A549 (cell line): Measurements from ENCODE around the gene HRC. TPM values are rescaled to one million over a fixed set of nuclear protein-coding genes. Genes with fewer than 3 reads are reported as not detected.

Experiments
- ATAC-seq, 2 experiments: fragments of 200-7000 bp in 1 of 2; fragments of >200 bp in 1 of 2; cut with Nextera tagmentation in 1 of 2; cut with Tn5 transposase in 1 of 2; 3 replicates each; pipeline versions ENCODE4 v1.8.0 to v1.9.1; 2018 to 2020; ENCODE audit warnings: mild to moderate bottlenecking in 1 of 2, moderate library complexity in 1 of 2
- CTCF ChIA-PET: fragments of 300-600 bp; sonication (Branson Sonifier 250); formaldehyde crosslinking; extraction: SDS; loops from one replicate; lab custom pipeline; 2021; ENCODE audit warnings: antibody characterized with exemption, inconsistent platforms; lab: Yijun Ruan, JAX
- POLR2A ChIA-PET: fragments of 350-600 bp; formaldehyde crosslinking; extraction: SDS; loops from one replicate; lab custom pipeline; 2021; ENCODE audit warnings: antibody characterized with exemption, inconsistent platforms; lab: Yijun Ruan, JAX
- DNase-seq, 2 experiments: peaks; one replicate each; pipeline versions ENCODE4 v3.0.0 to v3.0.0-alpha.2; 2011 to 2016; ENCODE audit warnings: low read depth in 1 of 2, low spot score in 1 of 2
- FAIRE-seq: peaks from 2 replicates; lab custom pipeline; 2011; peaks lifted over from hg19 to GRCh38; lab: Jason Lieb, UNC
- H3K27ac ChIP-seq, 2 experiments: fragments of >200 bp; sonication (Bioruptor Twin); formaldehyde crosslinking; 3 replicates each; pipeline ENCODE4 v1.5.1; 2016 to 2017
- H3K4me1 ChIP-seq: fragments of >200 bp; sonication (Bioruptor Twin); formaldehyde crosslinking; 3 replicates; pipeline ENCODE4 v1.6.1; 2016
- H3K4me2 ChIP-seq: fragments of >200 bp; sonication (Bioruptor Twin); formaldehyde crosslinking; 3 replicates; pipeline ENCODE4 v1.6.1; 2016
- H3K4me3 ChIP-seq: fragments of >200 bp; sonication (Bioruptor Twin); formaldehyde crosslinking; 3 replicates; pipeline ENCODE4 v1.5.1; 2016
- H3K9me3 ChIP-seq: fragments of >200 bp; sonication (Bioruptor Twin); formaldehyde crosslinking; 3 replicates; pipeline ENCODE4 v1.6.1; 2016
- BHLHE40 ChIP-seq: IDR thresholded peaks from 2 replicates; pipeline ENCODE4 v1.6.1; 2012; ENCODE audit warnings: low read depth, low read length, inconsistent platforms
- CBX8 ChIP-seq: fragments of 200-600 bp; sonication (generic); IDR thresholded peaks from 2 replicates; pipeline ENCODE4 v1.6.1; 2016
- CEBPB ChIP-seq, 2 experiments: fragments of >200 bp in 1 of 2; sonication (Bioruptor Twin) in 1 of 2; formaldehyde crosslinking in 1 of 2; IDR thresholded peaks; 2 replicates each; pipeline ENCODE4 v1.6.1; 2012 to 2016
- CHD2 ChIP-seq: fragments of 150-350 bp; IDR thresholded peaks from 2 replicates; pipeline ENCODE4 v1.6.1; 2014; ENCODE audit warnings: low read length; ENCODE audit not compliant: partially characterized antibody
- CHD4 ChIP-seq: fragments of 200-600 bp; sonication (generic); IDR thresholded peaks from 2 replicates; pipeline ENCODE4 v1.6.1; 2016; ENCODE audit warnings: antibody characterized with exemption, mild to moderate bottlenecking, borderline replicate concordance
- CTCF ChIP-seq: fragments of >200 bp; sonication (Bioruptor Twin); formaldehyde crosslinking; IDR thresholded peaks from 3 replicates; pipeline ENCODE4 v1.5.1; 2016
- ELK1 ChIP-seq: fragments of 150-350 bp; IDR thresholded peaks from 2 replicates; pipeline ENCODE4 v1.6.1; 2014; ENCODE audit warnings: low read depth, mild to moderate bottlenecking, low read length
- FOSB ChIP-seq: fragments of 250-450 bp; sonication (Bioruptor Pico); IDR thresholded peaks from 2 replicates; pipeline ENCODE4 v1.5.0; 2020; ENCODE audit warnings: mild to moderate bottlenecking, moderate library complexity
- GATA3 ChIP-seq: IDR thresholded peaks from 2 replicates; pipeline ENCODE4 v1.6.1; 2012; ENCODE audit warnings: borderline replicate concordance
- HES2 ChIP-seq: fragments of >200 bp; sonication (Bioruptor Twin); formaldehyde crosslinking; IDR thresholded peaks from 2 replicates; pipeline ENCODE4 v1.6.1; 2016
- HEYL ChIP-seq: fragments of 250-450 bp; sonication (Bioruptor Pico); IDR thresholded peaks from 2 replicates; pipeline ENCODE4 v1.8.0; 2021; ENCODE audit warnings: mild to moderate bottlenecking, moderate library complexity
- HOXB5 ChIP-seq: fragments of 250-450 bp; sonication (Bioruptor Pico); IDR thresholded peaks from 2 replicates; pipeline ENCODE4 v1.5.0; 2020; ENCODE audit warnings: mild to moderate bottlenecking, moderate library complexity
- JUN ChIP-seq, 2 experiments: fragments of >200 bp; sonication (Bioruptor Twin); formaldehyde crosslinking; IDR thresholded peaks; 2 replicates in 1 of 2; 3 replicates in 1 of 2; pipeline ENCODE4 v1.6.1; 2016 to 2017
- MAX ChIP-seq: IDR thresholded peaks from 2 replicates; pipeline ENCODE4 v1.6.1; 2012
- NFE2L2 ChIP-seq: fragments of 150-350 bp; conservative IDR thresholded peaks from 2 replicates; pipeline ENCODE4 v1.6.1; 2014; ENCODE audit warnings: low read length
- NR3C1 ChIP-seq: fragments of >200 bp; sonication (Bioruptor Twin); formaldehyde crosslinking; IDR thresholded peaks from 3 replicates; pipeline ENCODE4 v1.6.1; 2017
- POLR2AphosphoS2 ChIP-seq: conservative IDR thresholded peaks from 2 replicates; pipeline ENCODE4 v1.6.1; 2012; ENCODE audit warnings: low read length, improper control_type of control experiment, inconsistent platforms
- REST ChIP-seq: fragments of 200-600 bp; sonication (generic); IDR thresholded peaks from 2 replicates; pipeline ENCODE4 v1.6.1; 2016; ENCODE audit warnings: antibody characterized with exemption, mild to moderate bottlenecking, moderate library complexity
- RFX5 ChIP-seq: fragments of 450-650 bp; IDR thresholded peaks from 2 replicates; pipeline ENCODE4 v1.7.1; 2014; ENCODE audit warnings: antibody characterized with exemption, mild to moderate bottlenecking, moderate library complexity
- SMC3 ChIP-seq: fragments of >200 bp; sonication (Bioruptor Twin); formaldehyde crosslinking; IDR thresholded peaks from 3 replicates; pipeline ENCODE4 v1.6.1; 2018; ENCODE audit warnings: inconsistent platforms
- ZFP36 ChIP-seq: fragments of 450-650 bp; IDR thresholded peaks from 2 replicates; pipeline ENCODE4 v1.6.1; 2014; ENCODE audit warnings: borderline replicate concordance; ENCODE audit not compliant: partially characterized antibody
- WGBS: methylation state at CpG from one replicate; pipeline ENCODE4 v1.1.6; 2017; ENCODE audit errors: missing lambda C conversion rate; 5-methylcytosine and 5-hydroxymethylcytosine counted together
- polyA minus RNA-seq: library from RNA; depleted of rRNA, polyadenylated mRNA; stranded (reverse); fragments of >200 nt; gene quantifications from 2 replicates; pipeline ENCODE4 v1.2.3, GENCODE V29; 2011; rRNA and poly(A)+ RNA removed
- polyA plus RNA-seq, 4 experiments: library from polyadenylated mRNA; depleted of rRNA in 3 of 4; stranded (reverse); fragments of >200 nt; fragmentation: RNase III in 1 of 4; extraction: RNeasy Plus Mini Kit Qiagen cat#74134 plus additional on column Dnase treatment in 1 of 4; gene quantifications; 2 replicates in 3 of 4; 3 replicates in 1 of 4; pipeline ENCODE4 v1.2.3, GENCODE V29; 2011 to 2017

Gene HRC
- polyA plus RNA-seq (2011; rRNA removed) (0.04 TPM in 1 of 2 replicates, not detected in the other), polyA plus RNA-seq (2017; fragmentation: RNase III; extraction: RNeasy Plus Mini Kit Qiagen cat#74134 plus additional on column Dnase treatment) (0.04 to 0.05 TPM in 2 of 3 replicates, not detected in the other), polyA minus RNA-seq (not detected in 2 replicates)
- 0.05 TPM in 1 of 2 replicates, not detected in the other for polyA plus RNA-seq (2012; cell fraction: cytosol; rRNA removed)
- 0.02 TPM in 1 of 2 replicates, not detected in the other for polyA plus RNA-seq (2012; cell fraction: nucleus; rRNA removed)

GRCh38 chr19:49155005-49155819 lies at the start of gene HRC:
Gene HRC (minus strand): TSS chr19:49155396. CDS start chr19:49155237, 159 bp downstream.
- H3K27ac ChIP-seq = no peak within 1 kb of the TSS
- FAIRE-seq (no peak), ATAC-seq (no peak)
- H3K4me3 ChIP-seq = no peak within 1 kb of the TSS
- H3K4me2 ChIP-seq = no peak within 1 kb of the TSS
- TF ChIP-seq GATA3 (no peak), CHD4 (no peak), NFE2L2 (no peak), BHLHE40 (no peak), CHD2 (no peak)
- TF ChIP-seq, all 56 proteins: peak for 0
- CTCF ChIA-PET = interaction anchor here (0.6 to 2.2 kb wide), 6 partner anchors 9 to 90 kb away, joined by 3 to 16 read pairs (median 4); no protein-coding TSS in a partner anchor
- DNase-seq = no peak
- peaks cover 21% of the 10 kb centered on the region; the same call in 2 of the 3 replicates for H3K4me1 ChIP-seq
- no peaks in the 10 kb centered on the region for H3K9me3 ChIP-seq
- WGBS = 80% methylated on average over 19 of the region's 19 CpGs
- POLR2A ChIA-PET = no interaction called here

GRCh38 chr19:49201042-49201441 lies 45.8 kb upstream of the HRC start:
- FAIRE-seq = no peak
- no peak for ATAC-seq
- DNase-seq = no peak

More at GRCh38 chr19:49201042-49201441, 45.8 kb upstream of the HRC start:
- Histone ChIP-seq H3K9me3 (no peaks in the 10 kb centered on the region), H3K4me2 (no peak overlapping the region), H3K27ac (no peak overlapping the region), H3K4me3 (no peak overlapping the region), H3K4me1 (peaks cover 4% of the 10 kb centered on the region; the same call in 1 of the 3 replicates)
- 93% methylated on average over 7 of the region's 7 CpGs for WGBS
- TF ChIP-seq BHLHE40 (no peak), FOSB (no peak), REST (no peak), JUN (IDR thresholded peaks at IDR 0.05) (no peak), CEBPB (IDR thresholded peaks at IDR 0.05) (no peak), RFX5 (no peak), CTCF (no peak), POLR2AphosphoS2 (no peak), SMC3 (no peak), ELK1 (no peak), HOXB5 (CRISPR knock-in tag) (no peak), CBX8 (no peak), HES2 (no peak), MAX (no peak), ZFP36 (no peak), HEYL (CRISPR knock-in tag) (no peak), NR3C1 (no peak)
- ChIA-PET POLR2A (no interaction called here), CTCF (interaction anchor here (2.7 kb wide), 1 partner anchor 103 kb away, joined by 10 read pairs; no protein-coding TSS in a partner anchor)
